Mesothelial cell of epicardium (in vitro differentiated cells): ENCODE data around the gene OTUB2. TPM values are rescaled to one million over a fixed set of nuclear protein-coding genes. Genes with fewer than 3 reads are reported as not detected.
"Not testable (repeated sequence)": the region's sequence is repeated elsewhere in the genome, so short reads cannot be mapped to it uniquely, and the experiment has no call there.

Experiments used
- DNase-seq, 2 experiments: peaks; one replicate each; pipeline ENCODE4 v3.0.0; 2021; ENCODE audit warnings: low spot score in 2 of 2; ENCODE audit not compliant: unreplicated experiment in 2 of 2
- H3K27ac Mint-ChIP-seq: 2 replicates; pipeline ENCODE4 v1.8.0; 2021; ENCODE audit warnings: mixed read lengths
- H3K27me3 Mint-ChIP-seq: 2 replicates; pipeline ENCODE4 v1.8.0; 2021; ENCODE audit warnings: low read depth, mixed read lengths
- H3K36me3 Mint-ChIP-seq: 2 replicates; pipeline ENCODE4 v1.8.0; 2021; ENCODE audit warnings: mixed read lengths
- H3K4me1 Mint-ChIP-seq: 2 replicates; pipeline ENCODE4 v1.8.0; 2021; ENCODE audit warnings: mixed read lengths
- H3K4me3 Mint-ChIP-seq: 2 replicates; pipeline ENCODE4 v1.8.0; 2021; ENCODE audit warnings: mild to moderate bottlenecking, moderate library complexity, mixed read lengths
- H3K9me3 Mint-ChIP-seq: 2 replicates; pipeline ENCODE4 v1.8.0; 2021; ENCODE audit warnings: mixed read lengths
- total RNA-seq: library from RNA; stranded (reverse); gene quantifications from 3 replicates; pipeline ENCODE4 v1.2.1, GENCODE V29; 2021
- TF ChIP-seq, protein P1 (sequence below): fragments of 200-600 bp; sonication (generic); IDR thresholded peaks from one replicate; pipeline ENCODE4 v1.5.0; 2021; ENCODE audit warnings: antibody characterized with exemption; ENCODE audit not compliant: unreplicated experiment

Gene OTUB2
- total RNA-seq, 1 donor from 2014 or later = 6.6 TPM

DNA sequence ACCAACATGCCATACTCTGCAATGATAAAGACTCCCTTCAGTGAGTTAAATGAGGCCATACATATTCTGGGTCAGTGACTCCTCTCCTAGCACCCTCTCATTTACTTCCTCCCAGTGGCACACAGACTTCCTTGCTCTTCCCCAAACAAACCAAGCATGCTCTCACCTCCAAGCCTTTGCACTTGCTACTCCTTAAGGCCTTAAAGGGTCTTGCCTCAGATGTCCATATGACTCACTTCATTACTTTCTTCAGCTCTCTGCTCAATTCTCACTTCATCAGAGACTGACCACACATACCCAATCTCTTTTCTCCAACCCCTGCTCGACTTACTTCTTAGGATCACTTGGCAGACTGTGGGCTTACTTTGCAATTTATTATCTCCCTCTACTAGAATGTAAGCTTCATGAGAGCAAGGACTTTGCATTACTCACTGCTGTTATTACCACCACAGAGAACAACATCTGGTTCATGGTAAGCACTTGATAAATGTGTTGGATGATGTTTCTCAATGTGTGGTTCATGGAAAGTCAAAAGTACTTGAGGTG, 32.1 kb downstream of the OTUB2 start:
- H3K27ac Mint-ChIP-seq = no peak overlapping the region
- H3K36me3 Mint-ChIP-seq = peaks cover 48% of the 10 kb centered on the region
- DNase-seq = no peak
- no peaks in the 10 kb centered on the region for H3K4me1 Mint-ChIP-seq
- TF ChIP-seq, protein P1, sequence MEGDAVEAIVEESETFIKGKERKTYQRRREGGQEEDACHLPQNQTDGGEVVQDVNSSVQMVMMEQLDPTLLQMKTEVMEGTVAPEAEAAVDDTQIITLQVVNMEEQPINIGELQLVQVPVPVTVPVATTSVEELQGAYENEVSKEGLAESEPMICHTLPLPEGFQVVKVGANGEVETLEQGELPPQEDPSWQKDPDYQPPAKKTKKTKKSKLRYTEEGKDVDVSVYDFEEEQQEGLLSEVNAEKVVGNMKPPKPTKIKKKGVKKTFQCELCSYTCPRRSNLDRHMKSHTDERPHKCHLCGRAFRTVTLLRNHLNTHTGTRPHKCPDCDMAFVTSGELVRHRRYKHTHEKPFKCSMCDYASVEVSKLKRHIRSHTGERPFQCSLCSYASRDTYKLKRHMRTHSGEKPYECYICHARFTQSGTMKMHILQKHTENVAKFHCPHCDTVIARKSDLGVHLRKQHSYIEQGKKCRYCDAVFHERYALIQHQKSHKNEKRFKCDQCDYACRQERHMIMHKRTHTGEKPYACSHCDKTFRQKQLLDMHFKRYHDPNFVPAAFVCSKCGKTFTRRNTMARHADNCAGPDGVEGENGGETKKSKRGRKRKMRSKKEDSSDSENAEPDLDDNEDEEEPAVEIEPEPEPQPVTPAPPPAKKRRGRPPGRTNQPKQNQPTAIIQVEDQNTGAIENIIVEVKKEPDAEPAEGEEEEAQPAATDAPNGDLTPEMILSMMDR = no peak
- no peaks in the 10 kb centered on the region for H3K27me3 Mint-ChIP-seq
- H3K4me3 Mint-ChIP-seq = no peak overlapping the region
- no peaks in the 10 kb centered on the region for H3K9me3 Mint-ChIP-seq

DNA sequence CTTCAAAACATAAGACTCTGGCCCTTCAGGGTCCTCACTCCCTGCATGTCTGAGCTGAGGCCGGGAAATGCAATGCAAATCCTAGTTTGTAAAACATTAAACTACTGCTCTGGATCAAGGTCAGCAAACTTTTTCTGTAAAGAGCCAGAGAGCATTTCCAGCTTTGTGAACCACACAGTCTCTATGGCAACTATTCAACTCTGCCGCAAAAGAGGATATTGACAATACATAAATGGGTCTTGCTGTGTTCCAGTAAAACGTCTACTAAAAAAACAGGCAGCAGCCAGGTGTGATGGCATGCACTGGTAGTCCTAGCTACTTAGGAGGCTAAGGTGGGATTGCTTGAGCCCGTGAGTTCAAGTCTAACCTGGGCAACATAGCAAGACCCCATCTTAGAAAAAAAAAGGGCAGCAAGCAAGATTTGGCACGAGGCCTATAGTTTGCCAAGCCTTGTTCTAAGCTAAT, 32.6 kb downstream of the OTUB2 start:
- no peaks in the 10 kb centered on the region for H3K27me3 Mint-ChIP-seq
- no peaks in the 10 kb centered on the region for H3K9me3 Mint-ChIP-seq
- H3K27ac Mint-ChIP-seq = no peak overlapping the region
- H3K36me3 Mint-ChIP-seq = peaks cover 48% of the 10 kb centered on the region
- no peak overlapping the region for H3K4me3 Mint-ChIP-seq
- TF ChIP-seq, protein P1 = no peak
- no peaks in the 10 kb centered on the region for H3K4me1 Mint-ChIP-seq
- DNase-seq = no peak

DNA sequence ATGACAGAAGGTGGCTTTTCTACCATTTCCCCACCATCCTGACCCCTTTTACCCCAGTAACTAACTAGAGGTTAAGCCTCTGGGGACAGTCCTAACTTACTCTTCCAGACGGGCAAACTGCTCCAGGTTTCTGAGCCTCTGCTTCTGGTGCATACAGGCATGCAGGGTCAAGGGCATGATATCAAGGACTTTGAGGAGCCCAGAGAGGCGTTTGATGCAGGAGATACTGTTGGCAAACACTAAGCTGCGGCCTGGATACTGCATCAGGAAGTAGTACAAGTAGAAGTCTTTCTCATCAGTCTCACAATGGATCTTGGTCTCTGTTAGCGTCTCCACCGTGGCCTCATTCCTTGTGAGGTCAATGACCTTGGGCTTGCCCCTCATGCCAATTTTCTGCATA, 33.9 kb downstream of the OTUB2 start:
- DNase-seq = no peak
- no peaks in the 10 kb centered on the region for H3K27me3 Mint-ChIP-seq
- H3K27ac Mint-ChIP-seq = no peak overlapping the region
- no peak overlapping the region for H3K4me3 Mint-ChIP-seq
- no peaks in the 10 kb centered on the region for H3K4me1 Mint-ChIP-seq
- peaks cover 36% of the 10 kb centered on the region for H3K36me3 Mint-ChIP-seq
- no peaks in the 10 kb centered on the region for H3K9me3 Mint-ChIP-seq
- TF ChIP-seq, protein P1 = no peak

DNA sequence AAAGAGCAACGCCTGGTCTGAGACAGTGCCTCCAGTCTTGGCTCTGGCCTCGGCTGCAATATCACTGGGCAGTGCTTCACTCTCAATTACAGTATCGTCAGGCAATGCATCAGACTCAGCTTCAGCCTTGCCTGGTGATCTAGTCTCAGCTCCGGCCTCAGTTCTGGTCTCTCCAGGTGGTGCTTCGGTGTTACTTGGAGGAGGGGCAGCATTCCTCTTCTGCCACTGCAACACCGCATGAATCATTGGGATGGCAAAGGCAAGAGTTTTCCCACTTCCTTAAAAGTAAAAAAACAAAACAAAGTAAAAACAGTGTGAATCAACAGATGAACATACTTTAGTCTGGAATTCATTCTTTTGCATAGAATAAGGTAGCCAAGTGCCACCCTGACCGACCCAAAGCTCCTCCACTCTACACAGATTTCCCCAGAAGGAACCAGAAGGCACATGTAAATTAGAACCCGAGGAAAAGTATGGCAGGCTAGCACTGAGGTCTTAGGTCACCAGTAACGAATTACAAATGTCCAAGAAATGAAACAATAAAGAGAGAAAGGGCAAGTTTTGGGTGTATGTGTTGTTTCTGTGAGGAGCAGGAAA, 36.3 kb downstream of the OTUB2 start:
- Mint-ChIP-seq H3K4me3 (no peak overlapping the region), H3K9me3 (peaks cover 7% of the 10 kb centered on the region), H3K4me1 (peaks cover 19% of the 10 kb centered on the region), H3K36me3 (peaks cover 24% of the 10 kb centered on the region), H3K27me3 (no peaks in the 10 kb centered on the region), H3K27ac (no peak overlapping the region)
- TF ChIP-seq, protein P1 = no peak
- DNase-seq = no peak

DNA sequence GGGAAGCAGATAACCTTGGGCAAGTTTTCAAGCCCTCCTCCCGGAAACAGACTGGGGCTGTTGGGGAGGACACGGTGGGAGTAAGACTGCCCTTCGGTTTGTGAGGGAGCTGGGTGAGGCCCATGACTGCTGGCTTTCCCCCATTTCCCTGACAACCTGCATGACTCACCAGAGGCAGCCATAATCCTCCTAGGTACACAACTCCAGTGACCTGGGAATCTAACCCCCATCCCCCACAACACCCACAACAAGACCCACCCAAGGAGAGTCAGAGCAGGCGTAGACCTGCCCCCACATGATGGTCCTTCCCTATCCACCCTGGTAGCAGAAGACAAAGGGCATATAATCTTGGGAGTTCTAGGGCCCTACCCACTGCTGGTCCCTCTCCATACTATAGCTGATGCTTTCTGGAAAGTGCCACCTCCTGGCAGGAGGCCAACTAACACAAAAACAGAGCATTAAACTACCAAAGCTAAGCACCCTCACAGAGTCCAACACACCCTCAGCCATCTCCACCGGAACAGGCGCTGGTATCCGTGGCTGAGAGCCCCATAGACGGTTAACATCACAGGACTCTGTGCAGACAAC, 40.0 kb downstream of the OTUB2 start:
- Mint-ChIP-seq H3K27me3 (no peaks in the 10 kb centered on the region), H3K27ac (peak overlapping the region; percentile 71), H3K4me3 (no peak overlapping the region), H3K9me3 (peaks cover 43% of the 10 kb centered on the region), H3K4me1 (peaks cover 19% of the 10 kb centered on the region), H3K36me3 (peaks cover 44% of the 10 kb centered on the region)
- TF ChIP-seq, protein P1 = no peak
- no peak for DNase-seq

DNA sequence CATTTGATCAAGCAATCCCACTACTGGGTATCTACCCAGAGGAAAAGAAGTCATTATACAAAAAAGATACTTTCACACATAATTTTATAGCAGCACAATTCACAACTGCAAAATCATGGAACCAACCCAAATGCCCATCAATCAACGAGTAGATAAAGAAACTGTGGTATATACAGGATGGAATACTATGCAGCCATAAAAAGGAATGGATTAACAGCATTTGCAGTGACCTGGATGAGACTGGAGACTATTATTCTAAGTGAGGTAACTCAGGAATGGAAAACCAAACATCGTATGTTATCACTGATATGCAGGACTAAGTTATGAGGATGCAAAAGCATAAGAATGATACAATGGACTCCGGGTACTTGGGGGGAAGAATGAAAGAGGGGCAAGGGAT, 45.9 kb downstream of the OTUB2 start:
- H3K36me3 Mint-ChIP-seq = peaks cover 64% of the 10 kb centered on the region
- DNase-seq, H3K4me1 Mint-ChIP-seq, H3K27me3 Mint-ChIP-seq, H3K27ac Mint-ChIP-seq, H3K4me3 Mint-ChIP-seq: not testable (repeated sequence)
- H3K9me3 Mint-ChIP-seq = peaks cover 65% of the 10 kb centered on the region
